Uterus (tissue), 4 donors: ENCODE results near the gene PLA2G2D. TPM values are rescaled to one million over a fixed set of nuclear protein-coding genes. Genes with fewer than 3 reads are reported as not detected.

Experiments
- DNase-seq, 2 donors: peaks; one replicate each; pipeline ENCODE4 v3.0.0-alpha.2; 2019 to 2020
- H3K27ac ChIP-seq, 2 donors: fragments of 200-600 bp; sonication (generic); 1 replicate in 1 of 2; 2 replicates in 1 of 2; pipeline ENCODE4 v1.5.1; 2016 to 2018
- H3K27me3 ChIP-seq, 2 donors: fragments of 200-600 bp; sonication (generic); one replicate each; pipeline ENCODE4 v1.5.1; 2018 to 2019; ENCODE audit warnings: control low read depth in 1 of 2
- H3K36me3 ChIP-seq, 2 donors: fragments of 200-600 bp; sonication (generic); one replicate each; pipeline ENCODE4 v1.5.1; 2019; ENCODE audit warnings: control low read depth in 1 of 2
- H3K4me1 ChIP-seq, 2 donors: fragments of 200-600 bp; sonication (generic); one replicate each; pipeline ENCODE4 v1.5.1; 2018 to 2019; ENCODE audit warnings: control low read depth in 1 of 2
- H3K4me3 ChIP-seq, 2 donors: fragments of 200-600 bp; sonication (generic); 1 replicate in 1 of 2; 2 replicates in 1 of 2; pipeline ENCODE4 v1.5.1; 2018 to 2019; ENCODE audit warnings: mild to moderate bottlenecking in 1 of 2
- H3K9me3 ChIP-seq, 2 donors: fragments of 200-600 bp; sonication (generic); one replicate each; pipeline ENCODE4 v1.5.1; 2019; ENCODE audit warnings: control low read depth in 1 of 2
- CTCF ChIP-seq, 4 experiments: fragments of 200-600 bp in 2 of 4; fragments of 450-650 bp in 2 of 4; sonication (generic) in 2 of 4; IDR thresholded peaks; one replicate each; pipeline ENCODE4 v1.5.1; 2016 to 2019; ENCODE audit warnings: antibody characterized with exemption in 4 of 4, mild to moderate bottlenecking in 2 of 4, moderate library complexity in 1 of 4
- POLR2A ChIP-seq, 2 donors: fragments of 450-650 bp; IDR thresholded peaks; one replicate each; pipeline ENCODE4 v1.6.1; 2016; ENCODE audit warnings: antibody characterized with exemption in 2 of 2, mild to moderate bottlenecking in 1 of 2, moderate library complexity in 1 of 2
- intact Hi-C: fragments of 100-400 bp; cut with DNase I; formaldehyde crosslinking; loops from one replicate; pipeline ENCODE4 v1.15.1; 2023; ENCODE audit warnings: low total_unique reads
- total RNA-seq, 4 donors: library from RNA; depleted of rRNA in 3 of 4; stranded (reverse); fragments of >200 nt in 3 of 4; gene quantifications; one replicate each; pipeline versions ENCODE4 v1.1.0 to v1.2.4, GENCODE V29; 2014 to 2023
- donor health status: DM: yes; HTN: yes; CAD: no.

PLA2G2D gene
- total RNA-seq, 4 donors from 2014 or later = not detected

GRCh38 chr1:20115916-20116315 lies 3.4 kb downstream of the PLA2G2D start:
- no peak overlapping the region for H3K27ac ChIP-seq
- H3K27me3 ChIP-seq = no peaks in the 10 kb centered on the region
- H3K4me3 ChIP-seq = no peak overlapping the region
- no peak for DNase-seq
- TF ChIP-seq POLR2A (IDR thresholded peaks at IDR 0.05) (no peak), CTCF (IDR thresholded peaks at IDR 0.05) (no peak)
- intact Hi-C loops = no loop called here
- no peaks in the 10 kb centered on the region for H3K36me3 ChIP-seq
- H3K9me3 ChIP-seq = no peaks in the 10 kb centered on the region
- no peaks in the 10 kb centered on the region for H3K4me1 ChIP-seq

- Histone ChIP-seq H3K4me3 (no peak overlapping the region), H3K4me1 (no peaks in the 10 kb centered on the region), H3K36me3 (no peaks in the 10 kb centered on the region), H3K9me3 (no peaks in the 10 kb centered on the region), H3K27me3 (no peaks in the 10 kb centered on the region), H3K27ac (no peak overlapping the region)
- TF ChIP-seq CTCF (IDR thresholded peaks at IDR 0.05) (no peak), POLR2A (IDR thresholded peaks at IDR 0.05) (no peak)
- intact Hi-C loops = no loop called here
- DNase-seq = no peak
These were observed 3.9 kb downstream of the PLA2G2D start for GRCh38 chr1:20115479-20115878.

- intact Hi-C loops = no loop called here
- Histone ChIP-seq H3K27me3 (no peaks in the 10 kb centered on the region), H3K4me3 (no peak overlapping the region), H3K27ac (no peak overlapping the region), H3K36me3 (no peaks in the 10 kb centered on the region), H3K4me1 (peaks cover 0 to 3% of the 10 kb centered on the region in 2 donors), H3K9me3 (no peaks in the 10 kb centered on the region)
- DNase-seq = no peak
- TF ChIP-seq CTCF (IDR thresholded peaks at IDR 0.05) (no peak), POLR2A (IDR thresholded peaks at IDR 0.05) (no peak)
These were observed 5.2 kb downstream of the PLA2G2D start for GRCh38 chr1:20114021-20114648.

GRCh38 chr1:20112279-20113000 lies 6.9 kb downstream of the PLA2G2D start:
- no peaks in the 10 kb centered on the region for H3K9me3 ChIP-seq
- H3K27ac ChIP-seq = no peak overlapping the region
- peaks cover 0 to 11% of the 10 kb centered on the region in 2 donors for H3K4me1 ChIP-seq
- H3K36me3 ChIP-seq = no peaks in the 10 kb centered on the region
- DNase-seq = no peak
- TF ChIP-seq CTCF (IDR thresholded peaks at IDR 0.05) = no peak
- no peak for TF ChIP-seq POLR2A (IDR thresholded peaks at IDR 0.05)
- H3K27me3 ChIP-seq = no peaks in the 10 kb centered on the region
- intact Hi-C loops = no loop called here
- no peak overlapping the region for H3K4me3 ChIP-seq

GRCh38 chr1:20111452-20111851 lies 7.9 kb downstream of the PLA2G2D start:
- intact Hi-C loops = no loop called here
- Histone ChIP-seq H3K36me3 (no peaks in the 10 kb centered on the region), H3K9me3 (no peaks in the 10 kb centered on the region), H3K4me3 (no peak overlapping the region), H3K27me3 (no peaks in the 10 kb centered on the region), H3K27ac (no peak overlapping the region), H3K4me1 (peaks cover 0 to 11% of the 10 kb centered on the region in 2 donors)
- no peak for DNase-seq
- TF ChIP-seq CTCF (IDR thresholded peaks at IDR 0.05) (no peak), POLR2A (IDR thresholded peaks at IDR 0.05) (no peak)
